Measurements from ENCODE around the gene ARHGEF28.

The ARHGEF28 gene

DNA sequence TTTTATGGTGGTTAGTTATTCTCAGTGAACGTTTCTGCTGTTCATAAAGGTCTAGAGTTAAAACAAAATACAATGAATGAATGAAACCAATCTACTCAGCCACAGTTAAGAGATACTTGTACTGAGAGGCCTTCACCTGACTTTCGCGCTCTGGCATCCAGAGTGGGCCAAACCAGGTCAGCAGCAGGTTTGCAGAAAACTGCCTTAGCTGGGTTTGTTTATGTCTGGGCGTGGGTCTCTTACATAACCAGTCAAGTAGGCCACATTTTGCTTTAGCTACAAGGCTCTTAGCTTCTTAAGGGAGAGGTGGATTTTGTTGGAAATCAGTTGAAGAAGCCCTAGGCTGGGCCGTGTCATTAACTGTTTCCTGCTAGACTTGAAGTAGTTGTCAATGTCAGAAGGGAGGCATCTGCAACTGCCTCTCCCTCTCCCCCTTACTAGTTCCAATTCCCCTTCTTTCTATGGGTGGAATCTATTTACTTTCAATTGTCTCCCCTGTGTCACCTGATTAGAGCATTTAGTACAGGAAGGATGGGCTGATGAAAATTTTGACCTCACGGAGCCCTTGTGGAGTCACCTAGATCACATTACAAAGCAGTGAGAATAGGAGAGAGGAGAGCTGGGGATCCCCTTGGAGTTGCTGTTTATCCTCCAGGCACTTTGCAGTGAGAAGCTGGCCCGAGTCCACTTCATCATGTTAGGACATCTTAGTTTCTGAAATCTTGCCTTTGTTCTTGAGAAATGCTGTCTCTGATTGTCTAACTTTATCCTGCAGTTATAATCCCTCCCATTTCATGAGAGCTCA, 200.5 kb downstream of the ARHGEF28 start:
- DNase-seq, result no peak
- no peaks in the 10 kb centered on the region for H3K9me3 ChIP-seq (ENCODE audit: insufficient read depth, low read length, severe bottlenecking)
- H3K4me2 ChIP-seq (ENCODE audit: insufficient read depth, low read length), result no peak overlapping the region
- no peak for TF ChIP-seq EZH2 (IDR thresholded peaks at IDR 0.05; ENCODE audit: borderline replicate concordance, low read depth, low read length, severe bottlenecking)
- TF ChIP-seq, protein P1, sequence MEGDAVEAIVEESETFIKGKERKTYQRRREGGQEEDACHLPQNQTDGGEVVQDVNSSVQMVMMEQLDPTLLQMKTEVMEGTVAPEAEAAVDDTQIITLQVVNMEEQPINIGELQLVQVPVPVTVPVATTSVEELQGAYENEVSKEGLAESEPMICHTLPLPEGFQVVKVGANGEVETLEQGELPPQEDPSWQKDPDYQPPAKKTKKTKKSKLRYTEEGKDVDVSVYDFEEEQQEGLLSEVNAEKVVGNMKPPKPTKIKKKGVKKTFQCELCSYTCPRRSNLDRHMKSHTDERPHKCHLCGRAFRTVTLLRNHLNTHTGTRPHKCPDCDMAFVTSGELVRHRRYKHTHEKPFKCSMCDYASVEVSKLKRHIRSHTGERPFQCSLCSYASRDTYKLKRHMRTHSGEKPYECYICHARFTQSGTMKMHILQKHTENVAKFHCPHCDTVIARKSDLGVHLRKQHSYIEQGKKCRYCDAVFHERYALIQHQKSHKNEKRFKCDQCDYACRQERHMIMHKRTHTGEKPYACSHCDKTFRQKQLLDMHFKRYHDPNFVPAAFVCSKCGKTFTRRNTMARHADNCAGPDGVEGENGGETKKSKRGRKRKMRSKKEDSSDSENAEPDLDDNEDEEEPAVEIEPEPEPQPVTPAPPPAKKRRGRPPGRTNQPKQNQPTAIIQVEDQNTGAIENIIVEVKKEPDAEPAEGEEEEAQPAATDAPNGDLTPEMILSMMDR (IDR thresholded peaks at IDR 0.05; ENCODE audit: borderline replicate concordance, extremely low read depth, low read length, poor library complexity, severe bottlenecking), result no peak
- ATAC-seq (ENCODE audit: insufficient read depth, low read depth), result no peak
- H2AFZ ChIP-seq (ENCODE audit: low read depth, low read length), result no peak overlapping the region
- no peak overlapping the region for H3K4me3 ChIP-seq (ENCODE audit: low read depth in 1 of 2, low read length in 2 of 2)
- H3K36me3 ChIP-seq (ENCODE audit: insufficient read depth, low read length), result no peaks in the 10 kb centered on the region
- H3K27ac ChIP-seq (ENCODE audit: low read length), result no peak overlapping the region
- no peaks in the 10 kb centered on the region for H3K4me1 ChIP-seq (ENCODE audit: insufficient read depth, low read length)
- no peak overlapping the region for H3K9ac ChIP-seq (ENCODE audit: low read depth, low read length)
- H4K20me1 ChIP-seq (ENCODE audit: insufficient read depth, low read length), result no peaks in the 10 kb centered on the region
- H3K79me2 ChIP-seq (ENCODE audit: insufficient read depth, low read length), result no peaks in the 10 kb centered on the region
- no peaks in the 10 kb centered on the region for H3K27me3 ChIP-seq (ENCODE audit: insufficient read depth, low read length, poor library complexity)

DNA sequence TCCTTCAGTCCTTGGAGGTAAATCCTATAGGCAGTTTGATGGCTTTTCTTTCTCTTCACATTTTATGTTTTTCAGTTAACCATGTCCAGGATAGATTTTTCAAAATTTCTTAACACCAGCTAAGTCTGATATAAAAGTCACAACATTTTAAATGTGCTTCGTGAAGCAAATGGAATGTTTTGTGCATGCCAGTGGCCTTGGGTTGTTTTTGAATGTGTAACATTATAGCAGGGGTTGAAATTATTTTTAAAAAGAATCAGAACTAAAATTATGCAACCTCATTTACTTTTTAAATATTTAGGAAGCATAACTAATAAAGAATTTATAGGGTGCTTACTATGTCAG, 201.1 kb downstream of the ARHGEF28 start:
- H3K9ac ChIP-seq (ENCODE audit: low read depth, low read length), result no peak overlapping the region

DNA sequence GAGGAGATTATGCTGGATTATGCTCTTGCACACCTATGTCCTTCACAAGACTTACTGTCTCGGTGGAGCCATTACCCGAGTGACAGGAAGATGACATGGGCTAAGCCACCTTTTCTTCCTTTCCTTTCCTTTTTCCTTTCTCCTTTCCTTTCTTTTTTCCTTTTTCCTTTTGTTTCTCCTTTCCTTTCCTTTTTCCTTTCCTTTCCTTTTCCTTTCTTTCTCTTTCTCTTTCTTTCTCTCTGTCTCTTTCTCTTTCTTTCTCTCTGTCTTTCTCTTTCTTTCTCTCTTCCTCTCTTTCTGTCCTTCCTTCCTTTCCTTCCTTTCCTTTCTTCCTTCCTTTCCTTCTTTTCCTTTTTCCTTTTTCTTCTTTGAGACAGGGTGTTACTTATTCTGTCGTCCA, 202.5 kb downstream of the ARHGEF28 start:
- no peaks in the 10 kb centered on the region for H3K9me3 ChIP-seq (ENCODE audit: insufficient read depth, low read length, severe bottlenecking)
- no peak overlapping the region for H3K9ac ChIP-seq (ENCODE audit: low read depth, low read length)
- no peak overlapping the region for H2AFZ ChIP-seq (ENCODE audit: low read depth, low read length)
- H3K36me3 ChIP-seq (ENCODE audit: insufficient read depth, low read length), result no peaks in the 10 kb centered on the region
- TF ChIP-seq, protein P1 (IDR thresholded peaks at IDR 0.05; ENCODE audit: borderline replicate concordance, extremely low read depth, low read length, poor library complexity, severe bottlenecking), result no peak
- TF ChIP-seq EZH2 (IDR thresholded peaks at IDR 0.05; ENCODE audit: borderline replicate concordance, low read depth, low read length, severe bottlenecking), result no peak
- no peak overlapping the region for H3K4me3 ChIP-seq (ENCODE audit: low read depth in 1 of 2, low read length in 2 of 2)
- no peak overlapping the region for H3K27ac ChIP-seq (ENCODE audit: low read length)
- DNase-seq (no peak), ATAC-seq (ENCODE audit: insufficient read depth, low read depth) (no peak)
- H3K4me1 ChIP-seq (ENCODE audit: insufficient read depth, low read length), result no peaks in the 10 kb centered on the region
- no peak overlapping the region for H3K4me2 ChIP-seq (ENCODE audit: insufficient read depth, low read length)
- H3K27me3 ChIP-seq (ENCODE audit: insufficient read depth, low read length, poor library complexity), result no peaks in the 10 kb centered on the region
- H3K79me2 ChIP-seq (ENCODE audit: insufficient read depth, low read length), result no peaks in the 10 kb centered on the region
- no peaks in the 10 kb centered on the region for H4K20me1 ChIP-seq (ENCODE audit: insufficient read depth, low read length)

More for the DNA sequence above, 201.1 kb downstream of the ARHGEF28 start:
- Histone ChIP-seq H3K9me3 (ENCODE audit: insufficient read depth, low read length, severe bottlenecking) (no peaks in the 10 kb centered on the region), H4K20me1 (ENCODE audit: insufficient read depth, low read length) (no peaks in the 10 kb centered on the region), H3K4me1 (ENCODE audit: insufficient read depth, low read length) (no peaks in the 10 kb centered on the region), H3K79me2 (ENCODE audit: insufficient read depth, low read length) (no peaks in the 10 kb centered on the region), H3K4me2 (ENCODE audit: insufficient read depth, low read length) (no peak overlapping the region), H2AFZ (ENCODE audit: low read depth, low read length) (no peak overlapping the region), H3K27me3 (ENCODE audit: insufficient read depth, low read length, poor library complexity) (no peaks in the 10 kb centered on the region), H3K27ac (ENCODE audit: low read length) (no peak overlapping the region), H3K36me3 (ENCODE audit: insufficient read depth, low read length) (no peaks in the 10 kb centered on the region), H3K4me3 (ENCODE audit: low read depth in 1 of 2, low read length in 2 of 2) (no peak overlapping the region)
- DNase-seq (no peak), ATAC-seq (ENCODE audit: insufficient read depth, low read depth) (no peak)
- TF ChIP-seq, protein P1 (IDR thresholded peaks at IDR 0.05; ENCODE audit: borderline replicate concordance, extremely low read depth, low read length, poor library complexity, severe bottlenecking), result no peak
- no peak for TF ChIP-seq EZH2 (IDR thresholded peaks at IDR 0.05; ENCODE audit: borderline replicate concordance, low read depth, low read length, severe bottlenecking)

Measured in DND-41 (cell line).